NCI-H446 treated with DMSO at 0.1 percent for 48 hours (cell line): ENCODE results near the gene COL4A1.

Source experiments
- DNase-seq: peaks from one replicate; lab custom pipeline; 2025; lab: John Stamatoyannopoulos, UW

COL4A1 gene

GRCh38 chr13:110308656-110309359 lies 1.9 kb upstream of the COL4A1 start:
- DNase-seq = no peak

- DNase-seq = no peak
Measured at GRCh38 chr13:110307767-110308655, 1.1 kb upstream of the COL4A1 start.

GRCh38 chr13:110306340-110306959 lies 507 bp downstream of the COL4A1 start:
- no peak for DNase-seq

- no peak for DNase-seq
Measured at GRCh38 chr13:110305949-110306339, 1.0 kb downstream of the COL4A1 start.

GRCh38 chr13:110305544-110305943 lies 1.4 kb downstream of the COL4A1 start:
- no peak for DNase-seq

- DNase-seq = no peak
Measured at GRCh38 chr13:110305001-110305400, 2.0 kb downstream of the COL4A1 start.

GRCh38 chr13:110304256-110304655 lies 2.7 kb downstream of the COL4A1 start:
- no peak for DNase-seq

GRCh38 chr13:110303644-110304043 lies 3.3 kb downstream of the COL4A1 start:
- DNase-seq = no peak

- no peak for DNase-seq
Measured at GRCh38 chr13:110302997-110303396, 4.0 kb downstream of the COL4A1 start.

- no peak for DNase-seq
Measured at GRCh38 chr13:110301606-110302553, 5.1 kb downstream of the COL4A1 start.

- DNase-seq = no peak
Measured at GRCh38 chr13:110301083-110301482, 5.9 kb downstream of the COL4A1 start.

GRCh38 chr13:110300090-110300815 lies 6.7 kb downstream of the COL4A1 start:
- no peak for DNase-seq

- DNase-seq = no peak
Measured at GRCh38 chr13:110299283-110299840, 7.6 kb downstream of the COL4A1 start.

- no peak for DNase-seq
Measured at GRCh38 chr13:110298505-110299282, 8.3 kb downstream of the COL4A1 start.

GRCh38 chr13:110297766-110298504 lies 9.0 kb downstream of the COL4A1 start:
- no peak for DNase-seq

GRCh38 chr13:110297011-110297410 lies 9.9 kb downstream of the COL4A1 start:
- no peak for DNase-seq

GRCh38 chr13:110294622-110295021 lies 12.3 kb downstream of the COL4A1 start:
- DNase-seq = no peak

- DNase-seq = no peak
Measured at GRCh38 chr13:110294146-110294545, 12.8 kb downstream of the COL4A1 start.

GRCh38 chr13:110293649-110294048 lies 13.3 kb downstream of the COL4A1 start:
- no peak for DNase-seq
